Hematopoietic multipotent progenitor cell (in vitro differentiated cells): ENCODE data around the gene M6PR. TPM values are rescaled to one million over a fixed set of nuclear protein-coding genes. Genes with fewer than 3 reads are reported as not detected.
"Not testable (repeated sequence)": the region's sequence is repeated elsewhere in the genome, so short reads cannot be mapped to it uniquely, and the experiment has no call there.

Experiments used
- DNase-seq, 3 donors: peaks; one replicate each; pipeline ENCODE4 v3.0.0-alpha.2; 2011 to 2015; ENCODE audit warnings: low read depth in 2 of 3, low spot score in 2 of 3
- total RNA-seq: library from RNA; depleted of rRNA; stranded (reverse); fragments of >200 nt; gene quantifications from one replicate; pipeline ENCODE4 v1.2.3, GENCODE V29; 2012

Gene M6PR
- total RNA-seq, 1 donor: 195 TPM

GRCh38 chr12:8951744-8952143 lies 2.3 kb upstream of the M6PR start:
- DNase-seq: no peak

GRCh38 chr12:8950702-8951478 lies 1.4 kb upstream of the M6PR start:
- peak in 2 of 3 donors; percentile 26 to 55 for DNase-seq

GRCh38 chr12:8950221-8950527 lies 729 bp upstream of the M6PR start:
- DNase-seq: no peak

GRCh38 chr12:8948701-8949341 lies 624 bp downstream of the M6PR start:
- peak in 2 of 3 donors; percentile 37 to 46 for DNase-seq

- no peak for DNase-seq
Measured at GRCh38 chr12:8947737-8948136, 1.7 kb downstream of the M6PR start.

- DNase-seq: no peak
Measured at GRCh38 chr12:8946733-8947132, 2.7 kb downstream of the M6PR start.

GRCh38 chr12:8943565-8944186 lies 5.8 kb downstream of the M6PR start:
- DNase-seq: no peak

GRCh38 chr12:8941691-8942478 lies 7.6 kb downstream of the M6PR start:
- no peak for DNase-seq

- DNase-seq: not testable (repeated sequence)
Measured at GRCh38 chr12:8937842-8938442, 11.5 kb downstream of the M6PR start.

- no peak for DNase-seq
Measured at GRCh38 chr12:8936735-8937134, 12.7 kb downstream of the M6PR start.

GRCh38 chr12:8934080-8934479 lies 15.4 kb downstream of the M6PR start:
- DNase-seq: not testable (repeated sequence)

GRCh38 chr12:8932464-8932863 lies 17.0 kb downstream of the M6PR start:
- DNase-seq: not testable (repeated sequence)

- not testable (repeated sequence) for DNase-seq
Measured at GRCh38 chr12:8930655-8931323, 18.7 kb downstream of the M6PR start.

- DNase-seq: no peak
Measured at GRCh38 chr12:8922544-8922943, 26.9 kb downstream of the M6PR start.

GRCh38 chr12:8919643-8920042 lies 29.8 kb downstream of the M6PR start:
- not testable (repeated sequence) for DNase-seq

- DNase-seq: no peak
Measured at GRCh38 chr12:8917751-8918150, 31.7 kb downstream of the M6PR start.

- no peak for DNase-seq
Measured at GRCh38 chr12:8917031-8917430, 32.4 kb downstream of the M6PR start.

GRCh38 chr12:8916154-8916553 lies 33.3 kb downstream of the M6PR start:
- DNase-seq: no peak

GRCh38 chr12:8914716-8915526 lies 34.5 kb downstream of the M6PR start:
- DNase-seq: peak; percentile 46 to 57 (median 53)
